HS-5 (cell line): ENCODE results near the gene NPC1L1.
A peak's percentile ranks its signal among the peaks of the same experiment; 100 is the strongest.

Experiments
- DNase-seq: peaks from one replicate; pipeline ENCODE4 v3.0.0-alpha.2; 2012; ENCODE audit warnings: low read depth

Gene NPC1L1

DNA sequence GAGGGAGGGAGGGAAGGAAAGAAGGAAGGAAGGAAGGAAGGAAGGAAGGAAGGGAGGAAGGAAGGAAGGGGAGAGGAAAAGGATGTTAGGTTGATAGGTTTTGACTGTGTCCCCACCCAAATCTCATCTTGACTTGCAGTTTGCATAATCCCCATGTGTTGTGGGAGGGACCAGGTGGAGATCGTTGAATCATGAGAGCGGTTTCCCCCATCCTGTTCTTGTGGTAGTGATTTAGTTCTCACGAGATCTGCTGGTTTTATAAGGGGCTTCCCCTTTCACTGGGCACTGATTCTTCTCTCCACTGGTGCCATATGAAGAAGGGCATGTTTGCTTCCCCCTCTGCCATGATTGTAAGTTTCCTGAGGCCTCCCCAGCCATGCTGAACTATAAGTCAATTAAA lies 35.5 kb downstream of the NPC1L1 start:
- DNase-seq: no peak

DNA sequence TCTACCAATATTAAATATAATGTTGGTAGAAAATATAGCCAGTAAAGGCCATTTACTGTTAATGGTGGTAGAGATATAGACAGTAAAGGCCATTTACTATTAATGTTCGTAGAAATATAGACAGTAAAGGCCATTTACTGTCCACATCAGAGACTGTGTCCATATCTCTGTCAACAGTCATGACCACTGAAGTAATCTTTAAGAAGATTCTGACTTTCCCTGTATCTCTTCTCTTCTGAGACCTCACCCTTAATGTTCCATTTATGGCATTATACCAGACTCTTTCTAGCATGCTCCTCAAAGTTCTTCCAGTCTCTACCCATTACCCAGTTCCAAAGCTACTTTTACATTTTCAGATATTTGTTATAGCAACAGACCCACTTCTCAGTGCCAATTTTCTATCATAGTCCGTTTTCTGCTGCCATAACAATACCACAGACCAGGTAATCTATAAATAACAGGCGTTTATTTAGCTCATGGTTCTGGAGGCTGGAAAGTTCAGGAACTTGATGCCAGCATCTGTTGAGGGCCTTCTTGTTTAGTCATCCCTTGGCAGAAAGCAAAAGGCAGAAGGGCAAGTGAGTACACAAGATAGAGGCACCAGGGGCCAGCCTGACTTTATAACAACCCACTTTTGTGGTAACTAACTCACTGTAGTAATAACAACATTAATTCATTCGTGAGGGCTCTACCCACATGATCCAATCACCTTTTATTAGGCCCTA lies 42.7 kb downstream of the NPC1L1 start:
- DNase-seq: no peak

GRCh38 chr7:44497155-44498027 lies 43.7 kb downstream of the NPC1L1 start:
- DNase-seq: no peak

DNA sequence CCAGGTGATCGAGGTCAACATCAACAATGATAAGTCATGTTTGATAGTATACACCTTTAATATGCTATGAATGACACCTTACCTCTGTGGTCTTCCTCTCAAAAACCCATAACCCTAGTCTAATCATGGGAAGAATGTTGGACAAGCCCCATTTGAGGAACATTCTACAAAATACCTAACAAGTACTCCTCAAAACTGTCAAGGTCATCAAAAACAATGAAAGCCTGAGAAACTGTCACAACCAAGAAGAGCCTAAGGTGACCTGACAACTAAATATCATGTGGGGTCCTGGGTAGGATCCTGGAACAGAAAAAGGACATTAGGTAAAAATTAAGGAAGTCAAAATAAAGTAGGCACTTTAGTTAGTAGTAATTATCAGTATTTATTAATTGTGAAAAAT lies 44.7 kb downstream of the NPC1L1 start:
- DNase-seq: no peak

DNA sequence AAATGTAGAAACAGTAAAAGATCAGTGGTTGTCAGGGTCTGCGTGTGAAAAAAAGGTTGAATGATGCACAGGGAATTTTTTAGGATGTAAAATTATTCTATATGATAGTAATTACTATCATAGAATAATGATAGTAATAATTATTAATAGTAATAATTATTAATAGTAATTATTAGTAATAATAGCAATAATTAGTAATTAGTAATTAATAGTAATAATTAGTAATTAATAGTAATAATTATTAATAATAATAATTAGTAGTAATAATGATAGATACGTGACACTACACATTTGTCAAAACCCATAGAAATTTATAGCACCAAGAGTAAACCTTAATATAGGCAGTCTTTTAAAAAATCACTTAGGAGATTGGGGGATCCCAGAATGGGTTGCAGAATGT lies 46.2 kb downstream of the NPC1L1 start:
- no peak for DNase-seq

DNA sequence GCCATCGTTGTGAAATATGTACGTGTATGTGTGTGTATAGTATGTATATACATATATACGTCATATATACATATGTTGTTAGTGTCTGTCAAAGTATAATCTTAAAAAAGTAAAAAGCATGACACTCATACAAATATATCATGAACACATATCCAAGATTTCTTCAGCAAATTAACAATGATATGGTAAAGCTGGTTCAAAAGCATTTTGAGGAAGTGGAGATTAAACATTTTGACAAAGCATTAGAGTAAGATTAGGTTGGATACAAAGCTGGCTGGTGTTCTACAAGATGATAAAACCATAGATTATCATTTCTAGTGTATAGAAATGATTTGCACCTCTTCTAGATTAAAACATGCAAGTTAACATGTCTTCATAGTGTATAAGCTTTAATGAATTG lies 49.9 kb downstream of the NPC1L1 start:
- DNase-seq: no peak

DNA sequence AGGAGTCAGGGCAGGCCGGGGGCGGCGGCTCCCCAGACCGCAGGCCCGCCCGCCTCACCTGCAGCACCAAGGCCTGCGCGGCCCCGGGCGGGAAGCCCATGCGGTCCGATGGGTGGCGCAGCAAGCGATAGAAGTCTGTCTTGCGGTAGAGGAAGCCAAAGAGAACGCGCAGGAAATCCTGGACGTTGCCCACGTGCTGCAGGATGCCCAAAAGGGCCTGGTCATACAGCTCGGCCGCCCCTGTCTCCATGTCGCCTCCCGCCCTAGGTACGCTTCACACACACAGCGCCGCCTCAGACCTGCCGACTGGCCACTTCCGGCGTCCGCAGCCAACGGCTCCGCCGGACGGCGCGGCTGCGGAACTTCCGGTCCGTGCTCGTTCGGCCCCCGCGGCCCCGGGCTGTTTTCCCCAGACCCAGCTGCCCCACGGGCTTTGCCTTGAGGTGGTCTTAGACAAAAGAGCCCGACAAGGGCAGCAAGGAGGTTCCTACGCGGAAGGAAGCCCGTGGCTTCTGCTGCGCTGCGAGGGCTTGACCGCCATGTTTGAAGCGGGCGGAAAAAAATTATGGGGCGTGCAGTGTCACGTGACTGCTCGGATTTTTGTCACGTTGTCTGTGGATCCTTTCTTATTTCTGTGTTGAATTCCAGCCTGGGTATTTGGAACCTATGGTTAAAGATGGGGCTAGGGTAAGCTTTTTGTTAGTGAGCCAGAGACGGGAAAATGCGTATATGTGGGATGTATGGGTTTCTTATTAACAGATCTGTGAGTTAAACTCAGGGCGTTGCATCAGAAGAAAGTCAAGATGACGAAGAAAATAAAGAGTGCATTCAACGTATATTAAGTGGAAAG lies 50.6 kb downstream of the NPC1L1 start, which contains the start of gene NUDCD3:
NUDCD3 (minus strand) TSS at position 308 of the 850 bp plus-strand sequence; CDS start at position 250, 58 bp downstream.
- DNase-seq: peak; percentile 82

DNA sequence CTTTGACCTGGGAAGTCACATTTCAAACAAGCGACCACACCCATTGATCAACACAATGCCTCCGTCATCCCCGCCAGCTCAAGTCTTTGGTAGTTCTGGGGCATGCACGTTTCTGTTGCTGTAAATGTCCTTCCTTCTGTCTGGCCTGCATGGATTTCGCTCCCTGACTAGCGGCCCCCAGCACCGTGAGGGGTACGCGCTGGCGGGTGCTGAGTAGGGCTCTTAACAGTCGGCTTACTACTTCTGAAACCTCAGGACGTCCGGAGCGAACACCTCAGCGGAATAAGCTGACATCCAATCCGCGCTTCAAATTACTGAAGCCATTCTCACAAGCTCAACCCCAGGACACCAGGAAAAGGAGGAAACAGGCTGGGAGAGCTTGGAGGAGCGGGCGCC lies 51.2 kb downstream of the NPC1L1 start:
- peak; percentile 28 for DNase-seq

- DNase-seq: no peak
Measured at GRCh38 chr7:44488955-44489354, 52.2 kb downstream of the NPC1L1 start.

- DNase-seq: no peak
Measured at GRCh38 chr7:44486693-44487092, 54.4 kb downstream of the NPC1L1 start.

- no peak for DNase-seq
Measured at GRCh38 chr7:44486001-44486400, 55.1 kb downstream of the NPC1L1 start.

DNA sequence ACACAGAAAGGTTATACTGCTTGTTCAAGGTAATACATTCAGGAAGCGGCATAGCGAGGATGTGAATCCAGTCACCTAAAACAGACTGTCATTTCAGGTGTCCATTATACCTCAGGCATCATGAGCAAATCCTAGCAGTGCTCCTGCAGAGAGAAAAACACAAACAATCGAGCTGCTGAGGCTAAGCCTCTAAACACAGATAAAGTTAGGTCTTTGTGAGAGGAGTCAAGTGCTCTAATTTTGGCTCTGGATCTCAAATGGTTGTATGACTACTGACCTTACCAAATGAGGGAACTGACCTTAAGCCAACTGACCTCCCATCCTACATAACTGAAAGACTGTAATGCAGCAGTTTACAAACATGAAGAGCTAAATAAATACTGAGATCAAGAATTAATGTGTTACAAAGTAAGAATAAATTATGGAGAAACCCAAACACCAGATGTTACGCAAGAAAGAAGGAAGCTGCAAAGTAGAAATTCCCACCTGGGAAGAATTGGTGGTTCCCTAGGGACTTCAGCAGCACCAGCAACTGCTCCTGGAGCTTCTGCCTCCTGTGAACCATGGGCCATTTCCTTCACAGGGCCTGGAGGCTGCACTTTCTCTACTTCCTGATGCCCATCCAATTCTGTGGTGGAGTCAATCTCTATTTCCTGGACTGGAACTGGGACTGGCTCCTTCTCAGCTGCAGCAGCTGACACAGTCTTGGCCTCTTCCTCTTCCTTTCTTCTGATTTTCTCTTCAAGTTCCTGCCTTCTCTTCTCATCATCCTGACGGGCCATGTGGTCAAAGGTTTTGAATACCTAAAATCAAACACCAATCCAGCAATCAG lies 56.4 kb downstream of the NPC1L1 start:
- no peak for DNase-seq

- no peak for DNase-seq
Measured at GRCh38 chr7:44482502-44483485, 58.3 kb downstream of the NPC1L1 start.

DNA sequence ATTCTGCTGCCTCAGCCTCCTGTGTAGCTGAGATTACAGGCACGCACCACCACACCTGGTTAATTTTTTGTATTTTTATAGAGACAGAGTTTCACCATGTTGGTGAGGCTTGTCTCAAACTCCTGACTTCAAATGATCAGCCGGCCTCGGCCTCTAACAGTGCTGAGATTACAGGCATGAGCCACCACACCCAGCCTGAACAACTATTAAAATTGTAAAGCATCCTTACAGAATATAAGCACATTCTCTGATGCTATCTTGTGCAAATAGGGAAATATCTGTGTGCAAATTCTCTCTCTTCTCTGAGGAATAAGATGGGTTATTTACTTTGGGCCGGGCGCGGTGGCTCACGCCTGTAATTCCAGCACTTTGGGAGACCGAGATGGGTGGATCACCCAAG lies 63.2 kb downstream of the NPC1L1 start:
- no peak for DNase-seq

- peak; percentile 85 for DNase-seq
Measured at GRCh38 chr7:44477063-44477830, 63.9 kb downstream of the NPC1L1 start.

DNA sequence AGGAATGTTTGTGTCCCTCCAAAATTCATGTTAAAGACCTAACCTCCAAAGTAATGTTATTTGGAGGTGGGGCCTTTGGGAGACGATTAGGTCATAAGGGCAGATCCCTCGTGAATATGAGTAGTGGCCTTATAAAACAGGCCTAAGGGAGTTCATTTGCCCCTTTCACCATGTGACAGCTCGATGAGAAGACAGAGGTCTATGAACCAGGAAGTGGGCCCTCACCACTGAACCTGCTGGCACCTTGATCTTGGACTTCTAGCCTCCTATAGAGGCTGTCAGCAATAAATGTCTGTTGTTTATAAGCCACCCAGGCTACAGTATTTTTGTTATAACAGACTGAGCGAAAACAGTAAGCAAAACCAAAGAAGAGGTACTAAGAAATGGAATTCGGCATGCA lies 64.8 kb downstream of the NPC1L1 start:
- DNase-seq: no peak

- DNase-seq: peak; percentile 40
Measured at GRCh38 chr7:44473295-44473694, 67.8 kb downstream of the NPC1L1 start.

GRCh38 chr7:44472843-44473242 lies 68.3 kb downstream of the NPC1L1 start:
- DNase-seq: no peak

DNA sequence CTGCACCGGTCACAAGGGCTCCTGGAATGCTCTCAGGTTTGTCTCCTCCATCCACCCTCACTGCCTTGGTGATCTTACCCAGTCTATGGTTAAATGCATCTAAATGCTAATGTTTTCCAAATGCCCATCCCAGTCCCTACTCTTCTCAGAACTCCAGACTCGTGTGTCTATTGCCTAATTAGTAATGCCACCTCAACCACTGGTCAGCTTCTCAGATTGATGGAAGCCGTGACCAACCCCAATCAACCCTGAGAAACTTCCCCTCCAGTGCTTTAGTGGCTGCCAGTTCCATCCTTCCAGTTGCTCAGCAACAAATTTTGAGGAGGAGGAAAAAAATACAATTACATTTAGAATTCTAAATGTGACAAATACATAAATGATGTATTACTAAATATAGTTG lies 69.3 kb downstream of the NPC1L1 start:
- no peak for DNase-seq
